CD4-positive, alpha-beta memory T cell (primary cell): Measurements from ENCODE around the gene AP2A2. TPM values are rescaled to one million over a fixed set of nuclear protein-coding genes. Genes with fewer than 3 reads are reported as not detected.
"Not testable (repeated sequence)": the region's sequence is repeated elsewhere in the genome, so short reads cannot be mapped to it uniquely, and the experiment has no call there.

Experiments
- CTCF ChIA-PET: fragments of 350-600 bp; sonication (Branson Sonifier 250); formaldehyde crosslinking; loops from one replicate; lab custom pipeline; 2021; ENCODE audit warnings: inconsistent platforms; ENCODE audit not compliant: partially characterized antibody; lab: Charles Lee
- POLR2A ChIA-PET: fragments of 350-600 bp; sonication (Branson Sonifier 250); formaldehyde crosslinking; loops from one replicate; lab custom pipeline; 2021; ENCODE audit not compliant: partially characterized antibody; lab: Charles Lee
- DNase-seq, 5 donors: peaks; one replicate each; pipeline versions ENCODE4 v3.0.0 to v3.0.0-alpha.2; 2020 to 2022; ENCODE audit warnings: mixed read lengths in 1 of 5
- H3K27ac ChIP-seq: one replicate; pipeline ENCODE4 v1.7.0; 2013; ENCODE audit warnings: low read depth, low read length
- H3K27me3 ChIP-seq: 2 replicates; pipeline ENCODE4 v1.7.0; 2013; ENCODE audit warnings: mild to moderate bottlenecking, low read length, moderate library complexity; ENCODE audit not compliant: insufficient read depth
- H3K36me3 ChIP-seq: 2 replicates; pipeline ENCODE4 v1.7.0; 2013; ENCODE audit warnings: mild to moderate bottlenecking, low read length, moderate library complexity; ENCODE audit not compliant: insufficient read depth
- H3K4me1 ChIP-seq: 2 replicates; pipeline ENCODE4 v1.7.0; 2013; ENCODE audit warnings: mild to moderate bottlenecking, low read length, moderate library complexity; ENCODE audit not compliant: insufficient read depth
- H3K4me3 ChIP-seq, 2 donors: one replicate each; pipeline ENCODE4 v1.7.0; 2013; ENCODE audit warnings: low read length in 2 of 2, mild to moderate bottlenecking in 1 of 2
- H3K9me3 ChIP-seq, 2 donors: one replicate each; pipeline ENCODE4 v1.7.0; 2013; ENCODE audit warnings: low read length in 2 of 2, control low read depth in 1 of 2; ENCODE audit not compliant: control insufficient read depth in 1 of 2
- H3K27ac Mint-ChIP-seq, 7 donors: one replicate each; pipeline ENCODE4 v1.8.0; 2020 to 2021; ENCODE audit warnings: mixed read lengths in 7 of 7, mild to moderate bottlenecking in 6 of 7, inconsistent platforms in 3 of 7, moderate library complexity in 3 of 7
- H3K27me3 Mint-ChIP-seq, 2 donors: one replicate each; pipeline ENCODE4 v1.8.0; 2020 to 2021; ENCODE audit warnings: mixed read lengths in 2 of 2
- H3K36me3 Mint-ChIP-seq, 2 donors: one replicate each; pipeline ENCODE4 v1.8.0; 2020 to 2021; ENCODE audit warnings: mixed read lengths in 2 of 2, inconsistent platforms in 1 of 2, mild to moderate bottlenecking in 1 of 2
- H3K4me1 Mint-ChIP-seq, 4 donors: one replicate each; pipeline ENCODE4 v1.8.0; 2020 to 2021; ENCODE audit warnings: mixed read lengths in 4 of 4, mild to moderate bottlenecking in 1 of 4
- H3K4me3 Mint-ChIP-seq, 8 donors: one replicate each; pipeline ENCODE4 v1.8.0; 2020 to 2021; ENCODE audit warnings: mixed read lengths in 8 of 8, mild to moderate bottlenecking in 7 of 8, moderate library complexity in 6 of 8, inconsistent platforms in 3 of 8
- H3K9me3 Mint-ChIP-seq, 8 donors: one replicate each; pipeline ENCODE4 v1.8.0; 2020 to 2021; ENCODE audit warnings: mixed read lengths in 8 of 8, mild to moderate bottlenecking in 5 of 8, inconsistent platforms in 3 of 8, moderate library complexity in 1 of 8
- intact Hi-C: fragments of 100-400 bp; cut with micrococcal nuclease; formaldehyde crosslinking; loops from one replicate; pipeline ENCODE4 v1.15.1; 2023
- polyA plus RNA-seq, 2 donors: library from polyadenylated mRNA; unstranded; fragments of 300-500 nt; fragmentation: Illumina TruSeq; gene quantifications; one replicate each; pipeline ENCODE4 v1.2.3, GENCODE V29; 2021
- total RNA-seq, 2 experiments: library from RNA; stranded (reverse); gene quantifications; one replicate each; pipeline ENCODE4 v1.2.3, GENCODE V29; 2021

AP2A2 gene
- total and polyA plus RNA-seq, 4 experiments from 2014 or later = 5.1 to 87.4 (median 47.9) TPM

DNA sequence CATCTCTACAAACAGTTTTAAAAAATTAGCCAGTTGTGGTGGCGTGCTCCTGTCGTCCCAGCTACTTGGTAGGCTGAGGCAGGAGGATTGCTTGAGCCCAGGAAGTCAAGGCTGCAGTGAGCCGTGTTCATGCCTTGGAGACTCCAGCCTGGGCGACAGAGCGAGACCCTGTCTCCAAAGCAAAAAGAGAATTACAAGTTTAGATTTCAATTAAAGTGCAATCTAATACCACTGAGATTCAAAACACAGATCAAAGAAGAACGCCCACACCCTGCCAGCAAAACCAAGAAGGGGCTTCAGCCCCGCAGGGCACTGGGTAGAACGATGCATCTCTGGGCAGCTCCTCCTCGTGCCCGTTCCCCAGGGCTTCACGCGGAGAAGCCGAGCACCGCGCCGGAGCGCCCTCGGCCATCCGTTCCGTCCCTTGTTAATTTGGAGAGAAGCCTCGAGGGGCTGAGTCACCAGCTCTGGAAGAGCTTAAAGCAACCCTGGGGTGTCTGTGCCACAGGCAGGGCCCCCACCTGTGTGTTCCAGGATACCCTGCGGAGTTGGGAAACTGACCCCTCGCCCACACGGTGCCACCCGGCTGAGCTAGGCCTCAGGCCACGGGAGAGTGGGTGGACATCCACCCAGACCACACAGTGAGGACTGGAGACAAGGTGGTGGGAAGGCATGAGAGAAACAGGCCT lies 47.0 kb downstream of the AP2A2 start:
- H3K4me3 ChIP-seq = no peak overlapping the region
- no peaks in the 10 kb centered on the region for H3K27me3 ChIP-seq
- Mint-ChIP-seq H3K9me3 (no peaks in the 10 kb centered on the region), H3K36me3 (peaks cover 31 to 56% of the 10 kb centered on the region in 2 donors), H3K4me1 (peaks cover 19 to 46% (median 25%) of the 10 kb centered on the region in 4 donors), H3K27me3 (no peaks in the 10 kb centered on the region), H3K4me3 (no peak overlapping the region), H3K27ac (peak overlapping the region in 1 of 7 donors; percentile 77)
- no peak for DNase-seq
- H3K4me1 ChIP-seq = peaks cover 18% of the 10 kb centered on the region
- no peaks in the 10 kb centered on the region for H3K9me3 ChIP-seq
- ChIA-PET POLR2A (no interaction called here), CTCF (no interaction called here)
- intact Hi-C loops = no loop called here
- H3K36me3 ChIP-seq = peaks cover 39% of the 10 kb centered on the region
- no peak overlapping the region for H3K27ac ChIP-seq

DNA sequence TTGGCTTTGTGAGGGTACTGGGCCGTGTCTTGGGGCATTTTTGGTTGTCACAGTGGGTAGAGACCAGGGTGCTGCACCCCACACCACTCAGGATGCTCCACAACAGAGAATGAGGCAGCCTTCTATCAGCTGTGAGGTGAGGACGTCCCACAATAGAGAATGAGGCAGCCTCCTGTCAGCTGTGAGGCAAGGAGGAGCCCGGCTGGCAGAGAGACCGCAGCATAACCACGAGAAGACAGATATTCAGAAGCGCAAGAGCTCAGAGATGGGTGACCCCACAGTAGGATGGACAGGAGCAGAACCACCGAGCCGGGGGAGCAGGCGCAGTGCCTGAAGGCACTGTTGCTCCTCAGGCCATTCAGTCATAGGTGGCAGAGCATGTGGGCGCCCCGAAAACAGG lies 47.6 kb downstream of the AP2A2 start:
- Histone ChIP-seq H3K27ac (no peak overlapping the region), H3K27me3 (no peaks in the 10 kb centered on the region), H3K4me1 (peaks cover 18% of the 10 kb centered on the region), H3K36me3 (peaks cover 40% of the 10 kb centered on the region), H3K9me3 (no peaks in the 10 kb centered on the region), H3K4me3 (no peak overlapping the region)
- ChIA-PET CTCF (no interaction called here), POLR2A (no interaction called here)
- H3K9me3 Mint-ChIP-seq = no peaks in the 10 kb centered on the region
- H3K4me3 Mint-ChIP-seq = no peak overlapping the region
- H3K27me3 Mint-ChIP-seq = no peaks in the 10 kb centered on the region
- peak overlapping the region in 1 of 7 donors; percentile 24 for H3K27ac Mint-ChIP-seq
- intact Hi-C loops = no loop called here
- peaks cover 19 to 44% (median 25%) of the 10 kb centered on the region in 4 donors for H3K4me1 Mint-ChIP-seq
- peaks cover 32 to 58% of the 10 kb centered on the region in 2 donors for H3K36me3 Mint-ChIP-seq
- no peak for DNase-seq

DNA sequence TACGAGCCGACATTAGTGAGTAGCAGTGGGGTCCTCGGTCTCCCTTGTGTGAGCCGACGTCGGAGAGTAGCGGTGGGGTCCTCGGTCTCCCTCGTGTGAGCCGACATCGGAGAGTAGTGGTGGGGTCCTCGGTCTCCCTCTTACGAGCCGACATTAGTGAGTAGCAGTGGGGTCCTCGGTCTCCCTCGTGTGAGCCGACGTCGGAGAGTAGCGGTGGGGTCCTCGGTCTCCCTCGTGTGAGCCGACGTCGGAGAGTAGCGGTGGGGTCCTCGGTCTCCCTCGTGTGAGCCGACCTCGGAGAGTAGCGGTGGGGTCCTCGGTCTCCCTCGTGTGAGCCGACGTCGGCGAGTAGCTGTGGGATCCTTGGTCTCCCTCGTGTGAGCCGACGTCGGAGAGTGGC lies 49.7 kb downstream of the AP2A2 start:
- POLR2A ChIA-PET, CTCF ChIA-PET, H3K27me3 ChIP-seq, DNase-seq, H3K9me3 Mint-ChIP-seq, H3K9me3 ChIP-seq, H3K4me1 ChIP-seq, H3K4me3 ChIP-seq, H3K27ac ChIP-seq, H3K4me3 Mint-ChIP-seq, H3K27me3 Mint-ChIP-seq, intact Hi-C loops: not testable (repeated sequence)
- Mint-ChIP-seq H3K27ac (peak overlapping the region in 2 of 7 donors; percentile 42 to 61), H3K4me1 (peaks cover 7 to 25% (median 14%) of the 10 kb centered on the region in 4 donors), H3K36me3 (peaks cover 39 to 64% of the 10 kb centered on the region in 2 donors)
- peaks cover 36% of the 10 kb centered on the region for H3K36me3 ChIP-seq

DNA sequence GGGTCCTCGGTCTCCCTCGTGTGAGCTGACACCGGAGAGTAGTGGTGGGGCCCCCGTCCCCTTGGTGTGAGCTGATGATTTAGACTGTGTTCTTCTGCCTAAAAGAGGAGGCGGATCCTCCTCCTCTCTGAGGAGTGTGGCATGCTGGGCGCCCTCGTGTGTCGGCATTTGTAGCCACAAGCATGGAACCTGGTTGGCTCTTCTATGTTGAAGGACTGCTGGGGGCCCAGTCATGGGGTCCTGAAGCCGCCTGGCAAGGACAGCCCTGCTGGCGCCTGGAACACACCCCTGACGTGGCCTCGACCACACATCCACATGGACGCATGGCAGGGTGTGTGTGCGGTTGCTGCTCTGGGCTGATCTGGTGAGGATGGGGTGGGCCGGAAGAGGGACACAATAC lies 50.2 kb downstream of the AP2A2 start:
- H3K4me3 ChIP-seq = no peak overlapping the region
- POLR2A ChIA-PET = no interaction called here
- peaks cover 3% of the 10 kb centered on the region for H3K4me1 ChIP-seq
- Mint-ChIP-seq H3K27ac (peak overlapping the region in 3 of 7 donors; percentile 42 to 61 (median 48)), H3K9me3 (no peaks in the 10 kb centered on the region), H3K4me3 (no peak overlapping the region), H3K4me1 (peaks cover 4 to 21% (median 10%) of the 10 kb centered on the region in 4 donors), H3K27me3 (no peaks in the 10 kb centered on the region), H3K36me3 (peaks cover 36 to 63% of the 10 kb centered on the region in 2 donors)
- no peaks in the 10 kb centered on the region for H3K27me3 ChIP-seq
- peaks cover 33% of the 10 kb centered on the region for H3K36me3 ChIP-seq
- intact Hi-C loops = no loop called here
- H3K9me3 ChIP-seq = no peaks in the 10 kb centered on the region
- CTCF ChIA-PET = no interaction called here
- no peak overlapping the region for H3K27ac ChIP-seq
- DNase-seq = no peak

DNA sequence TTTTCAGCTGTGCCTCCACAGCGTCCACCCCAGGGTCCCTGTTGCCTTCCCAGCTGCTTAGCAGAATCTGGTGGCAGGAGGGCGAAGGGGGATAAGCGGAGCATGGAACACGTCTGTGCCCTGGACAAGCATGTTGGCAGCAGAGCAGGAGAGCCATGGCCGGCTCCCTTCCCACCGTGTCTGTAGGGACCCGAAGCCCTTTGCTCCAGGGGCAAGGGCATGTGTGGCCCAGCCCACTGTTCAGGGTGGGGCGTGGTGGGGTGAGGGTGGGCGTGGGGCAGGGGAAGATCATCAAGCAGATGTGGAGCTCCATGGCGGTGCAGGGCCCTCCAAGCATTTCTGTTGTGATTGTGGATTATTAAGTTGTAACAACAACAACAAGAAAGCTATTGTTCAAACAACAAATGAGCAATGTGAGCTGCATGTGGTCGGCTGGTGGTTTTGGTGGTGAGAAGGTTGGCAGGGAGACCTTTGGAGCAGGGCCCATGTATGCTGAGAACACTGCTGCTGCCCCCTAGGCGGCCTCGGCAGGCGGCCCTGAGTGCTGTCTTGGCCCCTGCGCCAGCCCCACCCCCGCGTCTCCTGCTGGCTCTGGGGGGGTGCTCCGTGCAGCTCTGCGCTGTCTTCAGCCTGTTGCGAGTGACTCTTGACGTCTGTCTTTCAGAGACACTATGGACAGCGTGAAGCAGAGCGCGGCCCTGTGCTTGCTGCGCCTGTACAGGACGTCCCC lies 50.9 kb downstream of the AP2A2 start:
- H3K4me1 Mint-ChIP-seq = peaks cover 4 to 17% (median 8%) of the 10 kb centered on the region in 4 donors
- Histone ChIP-seq H3K4me3 (no peak overlapping the region), H3K36me3 (peaks cover 39% of the 10 kb centered on the region), H3K9me3 (no peaks in the 10 kb centered on the region), H3K27ac (no peak overlapping the region), H3K4me1 (no peaks in the 10 kb centered on the region), H3K27me3 (no peaks in the 10 kb centered on the region)
- CTCF ChIA-PET = no interaction called here
- intact Hi-C loops = no loop called here
- DNase-seq = no peak
- H3K27me3 Mint-ChIP-seq = no peaks in the 10 kb centered on the region
- H3K36me3 Mint-ChIP-seq = peaks cover 37 to 66% of the 10 kb centered on the region in 2 donors
- H3K27ac Mint-ChIP-seq = peak overlapping the region in 1 of 7 donors; percentile 55
- POLR2A ChIA-PET = no interaction called here
- H3K9me3 Mint-ChIP-seq = no peaks in the 10 kb centered on the region
- no peak overlapping the region for H3K4me3 Mint-ChIP-seq

DNA sequence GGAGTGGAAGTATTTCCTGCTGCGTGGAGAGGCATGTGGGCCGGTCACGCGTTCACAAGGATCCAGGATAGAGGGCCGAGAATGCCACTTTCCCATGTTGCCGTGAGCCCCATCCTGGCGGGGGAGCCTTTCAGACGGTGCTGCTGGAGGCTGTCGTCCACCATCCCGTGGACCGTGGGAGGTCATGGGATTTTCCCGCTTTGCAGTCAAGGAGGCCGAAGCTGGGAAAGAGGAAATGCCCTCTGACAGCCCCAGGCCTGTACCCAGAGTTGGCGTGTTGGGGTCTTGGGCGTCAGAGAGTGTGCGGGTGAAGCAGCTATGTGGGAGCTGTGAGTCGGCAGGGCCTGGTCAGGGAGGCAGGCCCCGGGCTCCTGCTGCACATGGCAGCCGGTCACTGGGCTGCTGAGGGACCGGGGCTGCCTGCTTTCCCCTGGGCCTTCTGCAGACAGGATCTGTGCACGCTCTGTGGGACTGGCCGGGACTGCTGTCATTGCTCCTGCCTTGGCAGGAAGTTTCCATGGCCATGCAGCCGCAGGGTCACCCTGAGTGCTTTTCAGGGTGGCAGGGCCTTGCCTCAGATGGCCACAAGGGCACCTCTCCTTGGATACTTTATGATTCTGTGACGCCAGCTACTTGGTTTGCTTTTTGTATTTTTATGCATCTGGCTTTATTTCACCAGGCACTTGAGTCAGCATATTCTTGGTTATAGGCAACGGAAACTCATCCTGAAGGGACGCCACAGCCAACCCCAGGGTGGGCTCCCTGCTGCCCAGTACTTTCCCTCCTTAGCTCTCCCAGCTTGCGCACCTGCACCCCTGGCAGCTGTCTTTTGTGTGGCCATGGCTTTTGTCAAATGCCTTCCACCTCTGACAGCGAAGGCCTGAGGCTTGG lies 52.4 kb downstream of the AP2A2 start:
- ChIA-PET POLR2A (no interaction called here), CTCF (no interaction called here)
- Histone ChIP-seq H3K27me3 (no peaks in the 10 kb centered on the region), H3K9me3 (no peaks in the 10 kb centered on the region), H3K4me3 (no peak overlapping the region), H3K4me1 (no peaks in the 10 kb centered on the region), H3K36me3 (peaks cover 24% of the 10 kb centered on the region), H3K27ac (no peak overlapping the region)
- intact Hi-C loops = no loop called here
- H3K27ac Mint-ChIP-seq = peak overlapping the region in 3 of 7 donors; percentile 12 to 47 (median 18)
- H3K27me3 Mint-ChIP-seq = no peaks in the 10 kb centered on the region
- peaks cover 26 to 59% of the 10 kb centered on the region in 2 donors for H3K36me3 Mint-ChIP-seq
- no peak overlapping the region for H3K4me3 Mint-ChIP-seq
- DNase-seq = no peak
- peaks cover 4 to 17% (median 8%) of the 10 kb centered on the region in 4 donors for H3K4me1 Mint-ChIP-seq
- no peaks in the 10 kb centered on the region for H3K9me3 Mint-ChIP-seq

DNA sequence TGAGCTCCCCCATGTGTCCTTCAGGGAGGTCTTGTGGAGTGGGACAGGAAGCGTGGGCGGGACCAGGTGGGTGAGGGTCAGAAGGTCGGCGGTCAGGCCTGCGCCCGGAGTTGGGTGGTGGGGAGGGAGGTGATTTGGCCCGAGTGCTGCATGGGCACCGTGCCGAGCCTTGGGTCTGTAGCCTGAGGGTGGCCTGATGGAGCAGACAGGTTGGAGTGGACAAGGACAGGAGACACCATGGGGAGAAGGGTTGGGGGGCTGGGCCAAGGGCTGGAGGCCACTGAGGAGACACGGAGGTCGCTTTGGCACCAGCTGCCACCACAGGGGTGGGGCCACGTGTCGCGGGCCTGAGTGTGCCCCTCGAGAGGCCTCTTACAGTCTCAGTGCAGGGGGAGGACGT lies 53.1 kb downstream of the AP2A2 start:
- peak overlapping the region in 4 of 7 donors; percentile 12 to 47 (median 18) for H3K27ac Mint-ChIP-seq
- no peak for DNase-seq
- Histone ChIP-seq H3K4me1 (no peaks in the 10 kb centered on the region), H3K4me3 (no peak overlapping the region), H3K9me3 (no peaks in the 10 kb centered on the region), H3K27me3 (no peaks in the 10 kb centered on the region), H3K36me3 (peaks cover 20% of the 10 kb centered on the region), H3K27ac (no peak overlapping the region)
- CTCF ChIA-PET = interaction anchor here (1.0 kb wide), 1 partner anchor 57 kb away, joined by 3 read pairs; no protein-coding TSS in a partner anchor
- peaks cover 4 to 17% (median 8%) of the 10 kb centered on the region in 4 donors for H3K4me1 Mint-ChIP-seq
- POLR2A ChIA-PET = no interaction called here
- peaks cover 23 to 55% of the 10 kb centered on the region in 2 donors for H3K36me3 Mint-ChIP-seq
- no peak overlapping the region for H3K4me3 Mint-ChIP-seq
- no peaks in the 10 kb centered on the region for H3K9me3 Mint-ChIP-seq
- no peaks in the 10 kb centered on the region for H3K27me3 Mint-ChIP-seq
- intact Hi-C loops = no loop called here
